GM12874 (cell line): ENCODE data around the gene OR10A4.

Experiments
- TF ChIP-seq, protein P1 (sequence below): IDR thresholded peaks from 2 replicates; pipeline ENCODE4 v1.5.1; 2011; ENCODE audit warnings: low read depth, mild to moderate bottlenecking, control low read depth, low read length, moderate library complexity; ENCODE audit not compliant: insufficient read depth

The OR10A4 gene

DNA sequence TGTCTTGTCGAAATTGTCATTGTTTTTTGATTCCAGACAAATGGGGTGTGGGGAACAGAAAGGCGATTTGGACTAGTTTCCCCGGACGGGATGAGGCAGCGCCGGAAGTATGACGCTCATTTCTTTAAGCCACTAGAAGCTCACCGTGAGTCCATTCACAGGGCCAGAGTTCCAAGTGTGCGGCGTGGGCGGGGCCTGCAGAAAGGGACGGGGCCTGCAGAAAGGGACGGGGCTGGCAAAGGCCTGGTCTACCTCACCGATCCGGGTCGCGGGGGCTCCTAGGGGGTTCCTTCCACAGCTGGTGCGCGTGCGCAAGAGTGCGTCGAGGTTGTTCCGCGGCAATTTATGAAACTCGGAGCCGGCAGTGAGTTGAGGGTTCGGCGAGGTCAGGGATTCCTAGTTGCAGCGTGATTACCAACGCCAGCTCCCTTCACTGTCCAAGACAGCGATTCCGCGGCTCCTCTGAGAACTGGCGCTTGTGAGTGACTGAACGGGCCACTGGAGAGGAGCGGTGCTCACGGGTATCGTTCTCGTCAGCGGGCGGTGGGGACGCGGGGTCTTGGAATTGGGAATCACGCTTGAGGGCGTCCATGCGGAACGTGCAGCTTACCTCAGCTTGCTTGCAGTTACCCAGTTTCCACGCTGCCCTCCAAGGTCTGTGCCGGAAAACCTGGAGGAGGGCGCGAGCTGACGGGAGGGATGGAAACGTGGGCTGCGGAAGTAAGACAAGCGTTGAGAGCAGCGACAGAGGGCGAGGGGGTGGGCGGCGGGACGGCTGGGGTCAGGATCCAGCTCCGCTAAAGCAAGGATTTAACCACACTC, 50.0 kb downstream of the OR10A4 start, which contains the start of gene ZNF215:
ZNF215 (plus strand) TSS at position 219 of the 822 bp plus-strand sequence. CDS start 5,847 bp downstream, outside the sequence.
- TF ChIP-seq, protein P1, sequence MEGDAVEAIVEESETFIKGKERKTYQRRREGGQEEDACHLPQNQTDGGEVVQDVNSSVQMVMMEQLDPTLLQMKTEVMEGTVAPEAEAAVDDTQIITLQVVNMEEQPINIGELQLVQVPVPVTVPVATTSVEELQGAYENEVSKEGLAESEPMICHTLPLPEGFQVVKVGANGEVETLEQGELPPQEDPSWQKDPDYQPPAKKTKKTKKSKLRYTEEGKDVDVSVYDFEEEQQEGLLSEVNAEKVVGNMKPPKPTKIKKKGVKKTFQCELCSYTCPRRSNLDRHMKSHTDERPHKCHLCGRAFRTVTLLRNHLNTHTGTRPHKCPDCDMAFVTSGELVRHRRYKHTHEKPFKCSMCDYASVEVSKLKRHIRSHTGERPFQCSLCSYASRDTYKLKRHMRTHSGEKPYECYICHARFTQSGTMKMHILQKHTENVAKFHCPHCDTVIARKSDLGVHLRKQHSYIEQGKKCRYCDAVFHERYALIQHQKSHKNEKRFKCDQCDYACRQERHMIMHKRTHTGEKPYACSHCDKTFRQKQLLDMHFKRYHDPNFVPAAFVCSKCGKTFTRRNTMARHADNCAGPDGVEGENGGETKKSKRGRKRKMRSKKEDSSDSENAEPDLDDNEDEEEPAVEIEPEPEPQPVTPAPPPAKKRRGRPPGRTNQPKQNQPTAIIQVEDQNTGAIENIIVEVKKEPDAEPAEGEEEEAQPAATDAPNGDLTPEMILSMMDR, result no peak

GRCh38 chr11:6927030-6927617, 50.7 kb downstream of the OR10A4 start:
- TF ChIP-seq, protein P1, result no peak
